Activated T-helper 1 cell treated with anti-CD3 and anti-CD28 coated beads, Interleukin-12 subunit alpha, Interleukin-12 subunit beta, Interleukin-2, Interleukin-4 antibody, amounts not matched to agents 30 ng/mL and 10 ng/mL and 1 ng/mL, durations not matched to agents 14 hours and 24 hours and 36 hours (primary cell): ENCODE results near the gene ZNF710. TPM values are rescaled to one million over a fixed set of nuclear protein-coding genes. Genes with fewer than 3 reads are reported as not detected.
"Not testable (repeated sequence)": the region's sequence is repeated elsewhere in the genome, so short reads cannot be mapped to it uniquely, and the experiment has no call there.

Source experiments
- DNase-seq: peaks from one replicate; pipeline ENCODE4 v3.0.0; 2021; ENCODE audit warnings: low spot score
- H3K27ac Mint-ChIP-seq: one replicate; pipeline ENCODE4 v1.8.0; 2021; ENCODE audit warnings: mild to moderate bottlenecking, mixed read lengths
- H3K27me3 Mint-ChIP-seq: one replicate; pipeline ENCODE4 v1.8.0; 2022; ENCODE audit warnings: mild to moderate bottlenecking, moderate library complexity, mixed read lengths; ENCODE audit not compliant: insufficient read depth
- H3K36me3 Mint-ChIP-seq: one replicate; pipeline ENCODE4 v1.8.0; 2021; ENCODE audit warnings: low read depth, mixed read lengths
- H3K4me1 Mint-ChIP-seq: one replicate; pipeline ENCODE4 v1.8.0; 2021; ENCODE audit warnings: low read depth, mixed read lengths
- H3K4me3 Mint-ChIP-seq: one replicate; pipeline ENCODE4 v1.8.0; 2021; ENCODE audit warnings: mild to moderate bottlenecking, moderate library complexity, mixed read lengths
- H3K9me3 Mint-ChIP-seq: one replicate; pipeline ENCODE4 v1.8.0; 2021; ENCODE audit warnings: mixed read lengths
- intact Hi-C: fragments of 100-400 bp; cut with micrococcal nuclease; formaldehyde crosslinking; loops from one replicate; pipeline ENCODE4 v1.15.1; 2024
- total RNA-seq: library from RNA; stranded (reverse); gene quantifications from 2 replicates; pipeline ENCODE4 v1.2.3, GENCODE V29; 2022

ZNF710 gene
- total RNA-seq, 1 donor from 2014 or later = 23.1 TPM

GRCh38 chr15:90103701-90104329 lies 102.7 kb downstream of the ZNF710 start:
- DNase-seq = no peak
- H3K9me3 Mint-ChIP-seq = no peaks in the 10 kb centered on the region
- H3K4me3 Mint-ChIP-seq = peak overlapping the region; percentile 81
- H3K4me1 Mint-ChIP-seq = peaks cover 36% of the 10 kb centered on the region
- peaks cover 12% of the 10 kb centered on the region for H3K27me3 Mint-ChIP-seq
- H3K27ac Mint-ChIP-seq = no peak overlapping the region
- intact Hi-C loops = loop anchor here (2.0 to 10.0 kb wide), 4 partner anchors 39 to 1751 kb away; partner anchors contain the start of genes HDDC3 and SLCO3A1
- H3K36me3 Mint-ChIP-seq = peaks cover 10% of the 10 kb centered on the region

GRCh38 chr15:90104551-90104950 lies 103.4 kb downstream of the ZNF710 start:
- Mint-ChIP-seq H3K27ac (no peak overlapping the region), H3K4me3 (no peak overlapping the region), H3K4me1 (peaks cover 28% of the 10 kb centered on the region), H3K36me3 (peaks cover 5% of the 10 kb centered on the region), H3K27me3 (peaks cover 12% of the 10 kb centered on the region), H3K9me3 (no peaks in the 10 kb centered on the region)
- intact Hi-C loops = loop anchor here (5.0 to 10.0 kb wide), 2 partner anchors 828 to 1750 kb away; partner anchors contain the start of genes HDDC3 and SLCO3A1
- DNase-seq = no peak

DNA sequence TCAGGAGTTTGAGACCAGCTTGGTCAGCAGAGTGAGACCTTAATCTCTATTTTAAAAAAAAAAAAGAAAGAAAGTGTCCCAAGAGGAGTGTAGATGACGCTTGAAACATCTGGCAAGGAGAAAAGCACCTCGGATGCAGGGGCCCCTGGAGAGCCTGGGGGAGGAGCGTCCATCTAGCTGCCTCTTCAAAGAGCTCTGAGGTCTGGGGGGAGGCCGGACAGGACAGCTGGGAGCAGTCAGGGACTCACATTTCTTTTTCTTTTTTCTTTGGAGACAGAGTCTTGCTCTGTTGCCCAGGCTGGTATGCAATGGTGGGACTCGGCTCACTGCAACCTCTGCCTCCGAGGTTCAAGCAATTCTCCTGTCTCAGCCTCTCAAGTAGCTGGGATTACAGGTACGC lies 104.4 kb downstream of the ZNF710 start:
- H3K36me3 Mint-ChIP-seq = peaks cover 2% of the 10 kb centered on the region
- intact Hi-C loops = loop anchor here (10.0 kb wide), 1 partner anchor 1749 kb away; the partner anchor contains the start of gene SLCO3A1
- H3K27ac Mint-ChIP-seq = no peak overlapping the region
- no peaks in the 10 kb centered on the region for H3K9me3 Mint-ChIP-seq
- H3K4me3 Mint-ChIP-seq = no peak overlapping the region
- no peak for DNase-seq
- H3K27me3 Mint-ChIP-seq = peaks cover 12% of the 10 kb centered on the region
- H3K4me1 Mint-ChIP-seq = peaks cover 19% of the 10 kb centered on the region

GRCh38 chr15:90106522-90107117 lies 105.5 kb downstream of the ZNF710 start:
- no peak overlapping the region for H3K4me3 Mint-ChIP-seq
- DNase-seq = no peak
- peaks cover 9% of the 10 kb centered on the region for H3K4me1 Mint-ChIP-seq
- no peak overlapping the region for H3K27ac Mint-ChIP-seq
- no peaks in the 10 kb centered on the region for H3K36me3 Mint-ChIP-seq
- intact Hi-C loops = loop anchor here (10.0 kb wide), 1 partner anchor 1748 kb away; the partner anchor contains the start of gene SLCO3A1
- H3K9me3 Mint-ChIP-seq = no peaks in the 10 kb centered on the region
- peaks cover 12% of the 10 kb centered on the region for H3K27me3 Mint-ChIP-seq

- peaks cover 12% of the 10 kb centered on the region for H3K27me3 Mint-ChIP-seq
- not testable (repeated sequence) for DNase-seq, H3K27ac Mint-ChIP-seq, H3K9me3 Mint-ChIP-seq, H3K4me1 Mint-ChIP-seq, H3K4me3 Mint-ChIP-seq, H3K36me3 Mint-ChIP-seq
- intact Hi-C loops = loop anchor here (10.0 kb wide), 1 partner anchor 1747 kb away; the partner anchor contains the start of gene SLCO3A1
These were observed 106.9 kb downstream of the ZNF710 start for GRCh38 chr15:90108038-90108437.

GRCh38 chr15:90109163-90109751 lies 108.1 kb downstream of the ZNF710 start:
- intact Hi-C loops = loop anchor here (10.0 kb wide), 1 partner anchor 1746 kb away; the partner anchor contains the start of gene SLCO3A1
- H3K4me3 Mint-ChIP-seq, H3K27ac Mint-ChIP-seq, H3K9me3 Mint-ChIP-seq, DNase-seq, H3K36me3 Mint-ChIP-seq, H3K4me1 Mint-ChIP-seq: not testable (repeated sequence)
- H3K27me3 Mint-ChIP-seq = peaks cover 12% of the 10 kb centered on the region

DNA sequence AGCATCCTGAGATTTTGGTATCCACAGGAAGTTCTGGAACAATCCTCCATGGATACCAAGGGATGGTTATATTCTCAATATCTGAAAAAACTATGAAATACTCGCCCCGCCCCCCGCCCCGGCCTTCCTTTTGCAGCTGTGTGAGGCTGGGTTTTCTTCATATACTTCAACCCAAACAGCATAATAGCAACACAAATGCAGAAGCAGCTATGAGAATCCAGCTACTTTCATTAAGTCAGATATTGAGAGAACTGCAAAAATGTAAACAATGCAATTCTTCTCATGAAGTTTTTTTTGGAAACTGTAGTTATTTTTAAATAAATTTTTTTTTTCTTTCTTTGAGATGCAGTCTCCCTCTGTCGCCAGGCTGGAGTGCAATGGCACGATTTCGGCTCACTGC lies 112.0 kb downstream of the ZNF710 start:
- H3K27me3 Mint-ChIP-seq = peaks cover 2% of the 10 kb centered on the region
- H3K4me3 Mint-ChIP-seq = no peak overlapping the region
- H3K9me3 Mint-ChIP-seq = peaks cover 11% of the 10 kb centered on the region
- DNase-seq = no peak
- H3K36me3 Mint-ChIP-seq = peaks cover 4% of the 10 kb centered on the region
- H3K27ac Mint-ChIP-seq = no peak overlapping the region
- no peaks in the 10 kb centered on the region for H3K4me1 Mint-ChIP-seq
- intact Hi-C loops = no loop called here

DNA sequence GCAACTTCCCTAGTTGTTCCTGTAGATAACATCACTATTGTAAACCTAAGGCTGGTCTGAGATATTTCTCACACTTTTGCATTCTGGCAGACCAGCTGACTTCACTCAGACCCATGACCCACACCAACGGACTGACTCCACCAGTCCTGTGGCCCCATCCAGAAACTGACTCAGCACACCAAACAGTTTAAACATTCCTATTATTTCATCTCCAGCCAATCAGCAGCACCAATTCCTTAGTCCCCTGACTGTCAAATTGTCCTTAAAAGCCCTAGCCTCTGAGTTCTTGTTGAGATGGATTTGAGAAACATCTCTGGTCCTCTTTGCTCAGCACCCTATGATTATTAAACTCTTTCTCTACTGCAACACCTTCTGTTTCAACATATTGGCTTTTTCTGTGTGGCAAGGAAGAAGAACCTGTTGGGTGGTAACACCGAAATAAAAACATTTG lies 113.4 kb downstream of the ZNF710 start:
- intact Hi-C loops = no loop called here
- no peak overlapping the region for H3K4me3 Mint-ChIP-seq
- H3K36me3 Mint-ChIP-seq = peaks cover 4% of the 10 kb centered on the region
- no peak overlapping the region for H3K27ac Mint-ChIP-seq
- peaks cover 6% of the 10 kb centered on the region for H3K27me3 Mint-ChIP-seq
- no peak for DNase-seq
- no peaks in the 10 kb centered on the region for H3K4me1 Mint-ChIP-seq
- peaks cover 11% of the 10 kb centered on the region for H3K9me3 Mint-ChIP-seq

DNA sequence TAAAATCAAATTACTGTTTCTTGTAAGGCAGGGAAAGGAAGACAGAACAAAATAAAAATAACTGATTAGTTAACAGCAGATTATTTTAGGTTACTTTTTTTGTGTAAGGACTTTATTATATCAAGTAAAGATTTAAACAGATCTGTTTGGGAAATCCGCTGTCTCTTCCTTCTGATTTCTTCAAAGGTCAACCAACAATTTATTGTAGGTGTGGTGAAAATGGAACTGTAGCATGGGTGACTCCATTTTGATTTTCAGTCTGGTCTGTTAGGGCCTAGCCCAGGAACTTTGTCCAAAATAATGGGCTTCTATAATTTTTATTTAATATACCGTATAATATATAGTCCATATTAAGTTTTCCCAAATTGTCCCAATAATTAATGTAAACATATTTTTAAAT lies 114.7 kb downstream of the ZNF710 start:
- DNase-seq = no peak
- Mint-ChIP-seq H3K27me3 (peaks cover 13% of the 10 kb centered on the region), H3K36me3 (peaks cover 4% of the 10 kb centered on the region), H3K27ac (no peak overlapping the region), H3K9me3 (peaks cover 11% of the 10 kb centered on the region), H3K4me1 (no peaks in the 10 kb centered on the region), H3K4me3 (no peak overlapping the region)
- intact Hi-C loops = no loop called here

DNA sequence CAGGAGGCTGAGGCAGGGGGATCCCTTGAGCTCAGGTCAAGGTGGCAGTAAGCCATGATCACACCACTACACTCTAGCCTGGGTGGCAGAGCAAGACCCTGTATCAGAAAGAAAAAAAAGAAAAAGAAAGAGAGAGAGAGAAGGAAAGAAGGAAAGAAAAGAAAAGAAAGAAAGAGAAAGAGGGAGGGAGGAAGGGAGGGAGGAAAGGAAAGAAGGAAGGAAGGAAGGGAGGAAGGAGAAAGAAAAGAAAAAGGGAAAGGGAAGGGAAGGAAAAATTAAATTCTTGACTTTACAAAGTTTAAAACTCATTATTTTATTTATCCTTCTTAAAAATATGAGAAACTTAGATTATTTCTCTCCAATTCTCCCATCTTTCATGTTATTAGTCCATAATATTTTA lies 118.2 kb downstream of the ZNF710 start:
- intact Hi-C loops = no loop called here
- Mint-ChIP-seq H3K4me1 (no peaks in the 10 kb centered on the region), H3K36me3 (peaks cover 3% of the 10 kb centered on the region), H3K27ac (no peak overlapping the region), H3K27me3 (peaks cover 22% of the 10 kb centered on the region), H3K9me3 (peaks cover 4% of the 10 kb centered on the region), H3K4me3 (no peak overlapping the region)
- no peak for DNase-seq

- no peak for DNase-seq
- Mint-ChIP-seq H3K9me3 (no peaks in the 10 kb centered on the region), H3K27me3 (peaks cover 22% of the 10 kb centered on the region), H3K36me3 (no peaks in the 10 kb centered on the region), H3K4me3 (no peak overlapping the region), H3K4me1 (peaks cover 8% of the 10 kb centered on the region), H3K27ac (no peak overlapping the region)
- intact Hi-C loops = no loop called here
These were observed 120.0 kb downstream of the ZNF710 start for GRCh38 chr15:90121086-90121485.

DNA sequence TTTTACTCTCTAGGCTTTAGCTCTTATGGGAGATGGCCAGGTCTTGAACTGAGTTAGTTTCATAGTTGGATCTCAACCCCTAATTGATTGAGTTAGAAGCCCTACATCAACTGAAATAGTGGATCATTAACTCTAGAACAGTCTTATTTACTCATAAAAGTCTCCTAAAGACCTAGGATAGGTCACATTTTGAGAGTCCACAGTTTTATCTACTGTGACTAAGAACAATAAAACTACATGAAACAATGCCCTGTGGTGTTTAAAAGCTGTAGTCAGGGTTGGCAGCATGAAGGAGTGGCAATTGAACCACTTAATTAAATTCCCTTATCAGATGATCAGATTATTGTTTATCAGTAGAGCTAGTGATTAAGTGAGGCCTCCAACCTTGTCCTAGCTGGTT lies 123.4 kb downstream of the ZNF710 start:
- no peak overlapping the region for H3K4me3 Mint-ChIP-seq
- no peaks in the 10 kb centered on the region for H3K9me3 Mint-ChIP-seq
- H3K36me3 Mint-ChIP-seq = no peaks in the 10 kb centered on the region
- intact Hi-C loops = no loop called here
- peaks cover 9% of the 10 kb centered on the region for H3K4me1 Mint-ChIP-seq
- no peak overlapping the region for H3K27ac Mint-ChIP-seq
- no peak for DNase-seq
- peaks cover 19% of the 10 kb centered on the region for H3K27me3 Mint-ChIP-seq

- no peak for DNase-seq
- no peaks in the 10 kb centered on the region for H3K36me3 Mint-ChIP-seq
- intact Hi-C loops = no loop called here
- H3K4me1 Mint-ChIP-seq = peaks cover 14% of the 10 kb centered on the region
- H3K27me3 Mint-ChIP-seq = peaks cover 10% of the 10 kb centered on the region
- H3K4me3 Mint-ChIP-seq = no peak overlapping the region
- H3K27ac Mint-ChIP-seq = no peak overlapping the region
- H3K9me3 Mint-ChIP-seq = no peaks in the 10 kb centered on the region
These were observed 124.9 kb downstream of the ZNF710 start for GRCh38 chr15:90126022-90126421.
